A172 (cell line): Measurements from ENCODE around the gene TP53RK. TPM values are rescaled to one million over a fixed set of nuclear protein-coding genes. Genes with fewer than 3 reads are reported as not detected.
"Not testable (repeated sequence)": the region's sequence is repeated elsewhere in the genome, so short reads cannot be mapped to it uniquely, and the experiment has no call there.

Experiments
- DNase-seq: peaks from one replicate; pipeline ENCODE4 v3.0.0-alpha.2; 2015; ENCODE audit warnings: low spot score
- total RNA-seq: library from RNA; depleted of rRNA; stranded (reverse); fragments of >200 nt; shearing (Covaris generic); gene quantifications from 2 replicates; pipeline ENCODE4 v1.2.3, GENCODE V29; 2014

Gene TP53RK
- total RNA-seq, 1 experiment from 2014 or later = 24.9 TPM

GRCh38 chr20:46683939-46684750, 5.1 kb downstream of the TP53RK start:
- DNase-seq = no peak

- no peak for DNase-seq
Measured at GRCh38 chr20:46683668-46683938, 5.6 kb downstream of the TP53RK start.

- no peak for DNase-seq
Measured at GRCh38 chr20:46683011-46683667, 6.1 kb downstream of the TP53RK start.

GRCh38 chr20:46682063-46682821, 7.0 kb downstream of the TP53RK start:
- DNase-seq = no peak

GRCh38 chr20:46681032-46681854, 8.0 kb downstream of the TP53RK start:
- DNase-seq = peak; percentile 35

GRCh38 chr20:46680684-46681031, 8.6 kb downstream of the TP53RK start:
- DNase-seq = no peak

GRCh38 chr20:46678516-46678915, 10.7 kb downstream of the TP53RK start:
- DNase-seq = no peak

- DNase-seq = no peak
Measured at GRCh38 chr20:46677608-46678007, 11.6 kb downstream of the TP53RK start.

- not testable (repeated sequence) for DNase-seq
Measured at GRCh38 chr20:46676649-46677316, 12.5 kb downstream of the TP53RK start.

- DNase-seq = no peak
Measured at GRCh38 chr20:46674253-46675083, 14.8 kb downstream of the TP53RK start.

GRCh38 chr20:46673394-46674252, 15.6 kb downstream of the TP53RK start:
- no peak for DNase-seq

GRCh38 chr20:46672543-46673148, 16.6 kb downstream of the TP53RK start:
- no peak for DNase-seq

GRCh38 chr20:46671866-46672542, 17.2 kb downstream of the TP53RK start:
- no peak for DNase-seq

GRCh38 chr20:46670585-46671584, 18.4 kb downstream of the TP53RK start:
- DNase-seq = no peak

GRCh38 chr20:46670228-46670584, 19.0 kb downstream of the TP53RK start:
- no peak for DNase-seq

- no peak for DNase-seq
Measured at GRCh38 chr20:46666818-46667515, 22.3 kb downstream of the TP53RK start.

GRCh38 chr20:46666306-46666705, 22.9 kb downstream of the TP53RK start:
- no peak for DNase-seq
